ENCODE results near the gene TSC22D2. TPM values are rescaled to one million over a fixed set of nuclear protein-coding genes. Genes with fewer than 3 reads are reported as not detected.

Gene TSC22D2
- total and polyA plus RNA-seq, 8 donors, result 5.9 to 12.2 (median 7.8) TPM

DNA sequence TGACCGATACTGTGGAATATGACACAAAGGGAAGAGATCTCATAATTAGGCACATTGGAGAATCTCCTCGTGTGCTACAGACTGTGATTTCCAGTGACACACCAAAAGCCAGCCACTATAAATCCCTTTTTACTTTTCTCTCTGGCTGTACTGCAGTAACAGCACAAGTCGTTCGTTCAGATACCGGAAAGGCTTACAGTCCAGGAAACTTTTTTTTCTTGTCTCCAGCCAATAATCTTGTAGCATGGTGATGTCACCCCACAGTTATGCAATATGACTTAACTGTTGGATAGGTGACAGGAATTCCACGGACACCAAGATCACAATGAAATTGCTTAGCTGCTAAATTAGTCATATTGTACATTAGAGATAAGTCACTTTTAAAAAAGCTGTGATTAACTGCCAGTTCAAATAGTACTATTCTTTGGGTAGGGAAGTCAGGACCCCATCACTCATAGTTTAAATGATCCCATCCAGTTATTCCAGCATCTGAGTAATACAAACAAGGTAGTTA lies 36.3 kb upstream of the TSC22D2 start:
- peak overlapping the region; percentile 57 to 90 (median 79) for H3K27ac ChIP-seq
- DNase-seq, result peak in 3 of 6 donors; percentile 64 to 83 (median 78)
- FAIRE-seq, result peak; percentile 93
- peaks cover 0 to 18% (median 11%) of the 10 kb centered on the region in 3 donors for H3K4me1 ChIP-seq
- H3K9me3 ChIP-seq, result no peaks in the 10 kb centered on the region
- H3K27me3 ChIP-seq, result no peaks in the 10 kb centered on the region
- ATAC-seq, result peak; percentile 94 to 96 (median 94)
- WGBS, 2 donors, result 6 to 9% methylated on average over 6 of the region's 6 CpGs
- H3K4me3 ChIP-seq, result peak overlapping the region in 2 of 4 donors; percentile 31 to 33
- intact Hi-C loops (cut with DNase I), result no loop called here
- no peak for TF ChIP-seq CTCF (IDR thresholded peaks at IDR 0.05)
- no peaks in the 10 kb centered on the region for H3K36me3 ChIP-seq

GRCh38 chr3:150372320-150372719 lies 35.8 kb upstream of the TSC22D2 start:
- H3K36me3 ChIP-seq, result no peaks in the 10 kb centered on the region
- H3K27ac ChIP-seq, result peak overlapping the region in 3 of 4 donors; percentile 28 to 90 (median 88)
- WGBS, 2 donors, result 66 to 78% methylated on average over 2 of the region's 2 CpGs
- no peaks in the 10 kb centered on the region for H3K27me3 ChIP-seq
- H3K4me1 ChIP-seq, result peaks cover 0 to 18% (median 11%) of the 10 kb centered on the region in 3 donors
- TF ChIP-seq CTCF (IDR thresholded peaks at IDR 0.05), result no peak
- FAIRE-seq (no peak), DNase-seq (no peak), ATAC-seq (peak in 1 of 4 donors; percentile 12)
- H3K4me3 ChIP-seq, result no peak overlapping the region
- H3K9me3 ChIP-seq, result no peaks in the 10 kb centered on the region
- intact Hi-C loops (cut with DNase I), result no loop called here

DNA sequence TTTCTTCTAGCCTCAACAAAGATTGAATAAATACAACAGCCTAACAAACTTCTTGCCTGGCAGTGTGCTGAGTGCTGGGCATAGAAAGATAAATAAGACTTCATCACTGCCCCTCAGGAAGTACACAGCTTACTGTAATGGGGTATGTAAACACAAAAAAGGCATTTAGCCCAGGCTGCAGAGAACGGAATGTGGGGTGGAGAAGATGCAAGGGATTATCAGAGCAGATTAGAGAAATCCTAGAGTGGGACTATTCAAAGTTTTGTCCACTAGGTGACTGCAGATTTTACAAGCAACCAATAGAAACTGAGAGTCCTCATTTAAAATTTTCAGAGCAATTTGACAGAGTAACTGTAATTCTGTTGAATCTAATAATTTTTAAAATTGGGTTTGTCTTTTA lies 35.4 kb upstream of the TSC22D2 start:
- Histone ChIP-seq H3K9me3 (no peaks in the 10 kb centered on the region), H3K27ac (peak overlapping the region in 2 of 4 donors; percentile 88 to 90), H3K4me1 (peaks cover 0 to 18% (median 11%) of the 10 kb centered on the region in 3 donors), H3K27me3 (no peaks in the 10 kb centered on the region), H3K4me3 (no peak overlapping the region), H3K36me3 (no peaks in the 10 kb centered on the region)
- no peak for TF ChIP-seq CTCF (IDR thresholded peaks at IDR 0.05)
- FAIRE-seq, result no peak
- intact Hi-C loops (cut with DNase I), result no loop called here
- 37 to 40% methylated on average over 1 of the region's 1 CpG for WGBS, 2 donors
- no peak for DNase-seq
- peak in 2 of 4 donors; percentile 2 to 5 for ATAC-seq

- H3K27ac ChIP-seq, result no peak overlapping the region
- no peaks in the 10 kb centered on the region for H3K36me3 ChIP-seq
- intact Hi-C loops (cut with DNase I), result no loop called here
- no peaks in the 10 kb centered on the region for H3K9me3 ChIP-seq
- ATAC-seq (no peak), DNase-seq (no peak), FAIRE-seq (no peak)
- H3K4me1 ChIP-seq, result peaks cover 0 to 18% (median 11%) of the 10 kb centered on the region in 3 donors
- no peak overlapping the region for H3K4me3 ChIP-seq
- no peak for TF ChIP-seq CTCF (IDR thresholded peaks at IDR 0.05)
- 82 to 85% methylated on average over 4 of the region's 4 CpGs for WGBS, 2 donors
- no peaks in the 10 kb centered on the region for H3K27me3 ChIP-seq
These were observed 34.7 kb upstream of the TSC22D2 start for GRCh38 chr3:150373234-150373875.

DNA sequence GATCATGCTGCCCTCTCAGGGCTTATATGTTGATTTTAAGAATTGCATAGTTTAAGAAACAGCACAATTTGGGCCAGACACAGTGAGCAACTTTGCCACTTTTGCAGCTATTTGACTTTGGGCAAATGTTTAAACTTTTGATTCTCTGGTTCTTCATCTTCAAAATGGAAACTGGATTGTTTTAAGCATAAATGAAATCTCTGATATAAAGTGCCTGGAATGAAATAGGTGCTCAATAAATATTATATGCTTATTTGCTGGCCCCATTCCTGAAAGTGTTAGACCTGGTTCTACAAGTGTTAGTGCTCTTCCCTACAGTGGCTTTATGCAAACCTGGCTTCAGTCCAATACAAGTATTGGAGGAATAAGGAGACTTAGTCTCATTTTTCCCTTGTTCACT lies 33.1 kb upstream of the TSC22D2 start:
- Histone ChIP-seq H3K4me1 (peaks cover 0 to 18% (median 11%) of the 10 kb centered on the region in 3 donors), H3K9me3 (no peaks in the 10 kb centered on the region), H3K27ac (no peak overlapping the region), H3K36me3 (no peaks in the 10 kb centered on the region), H3K4me3 (no peak overlapping the region), H3K27me3 (no peaks in the 10 kb centered on the region)
- no peak for TF ChIP-seq CTCF (IDR thresholded peaks at IDR 0.05)
- ATAC-seq (no peak), DNase-seq (no peak), FAIRE-seq (no peak)
- intact Hi-C loops (cut with DNase I), result no loop called here
